Thyroid gland (tissue), 4 donors: ENCODE results near the gene GPR183. TPM values are rescaled to one million over a fixed set of nuclear protein-coding genes. Genes with fewer than 3 reads are reported as not detected.

Experiments
- DNase-seq, 2 donors: peaks; one replicate each; pipeline ENCODE4 v3.0.0-alpha.2; 2019
- H3K27ac ChIP-seq, 3 donors: fragments of 200-600 bp; sonication (generic); 1 replicate in 2 of 3; 2 replicates in 1 of 3; pipeline ENCODE4 v1.5.1; 2016 to 2019; ENCODE audit warnings: mild to moderate bottlenecking in 1 of 3, moderate library complexity in 1 of 3
- H3K27me3 ChIP-seq: fragments of 200-600 bp; sonication (generic); one replicate; pipeline ENCODE4 v1.5.1; 2019
- H3K36me3 ChIP-seq, 2 donors: fragments of 200-600 bp; sonication (generic); one replicate each; pipeline ENCODE4 v1.5.1; 2016 to 2019
- H3K4me1 ChIP-seq, 2 donors: fragments of 200-600 bp; sonication (generic); one replicate each; pipeline ENCODE4 v1.5.1; 2017 to 2019
- H3K4me3 ChIP-seq, 3 donors: fragments of 200-600 bp; sonication (generic); replicated peaks in 1 of 3; 1 replicate in 2 of 3; 2 replicates in 1 of 3; pipeline ENCODE4 v1.5.1; 2016; ENCODE audit warnings: mild to moderate bottlenecking in 1 of 3
- H3K9me3 ChIP-seq: fragments of 200-600 bp; sonication (generic); one replicate; pipeline ENCODE4 v1.5.1; 2017
- CTCF ChIP-seq, 6 experiments: fragments of 200-600 bp in 3 of 6; fragments of 450-650 bp in 3 of 6; sonication (generic) in 3 of 6; IDR thresholded peaks; one replicate each; pipeline ENCODE4 v1.5.1; 2016 to 2019; ENCODE audit warnings: antibody characterized with exemption in 6 of 6, mild to moderate bottlenecking in 2 of 6, inconsistent platforms in 1 of 6, moderate library complexity in 1 of 6
- POLR2A ChIP-seq, 2 donors: fragments of 450-650 bp; IDR thresholded peaks; one replicate each; pipeline ENCODE4 v1.6.1; 2017; ENCODE audit warnings: antibody characterized with exemption in 2 of 2, mild to moderate bottlenecking in 2 of 2, moderate library complexity in 1 of 2
- WGBS, 2 donors: methylation state at CpG; one replicate each; pipeline ENCODE4 v1.1.5; 2017; 5-methylcytosine and 5-hydroxymethylcytosine counted together
- intact Hi-C: fragments of 100-400 bp; cut with DNase I; formaldehyde crosslinking; loops from one replicate; pipeline ENCODE4 v1.15.1; 2023
- total RNA-seq, 4 donors: library from RNA; depleted of rRNA; stranded (reverse); fragments of >200 nt; gene quantifications; one replicate each; pipeline ENCODE4 v1.2.3, GENCODE V29; 2016

GPR183 gene
- total RNA-seq, 4 donors from 2014 or later: 2.5 to 9.7 (median 5.1) TPM

- no peak overlapping the region for H3K27ac ChIP-seq
- H3K4me3 ChIP-seq: no peak overlapping the region
- no peaks in the 10 kb centered on the region for H3K4me1 ChIP-seq
- TF ChIP-seq CTCF (IDR thresholded peaks at IDR 0.05): no peak
- WGBS, 2 donors: 83 to 88% methylated on average over 2 of the region's 2 CpGs
- intact Hi-C loops: no loop called here
- DNase-seq: no peak
- no peaks in the 10 kb centered on the region for H3K36me3 ChIP-seq
- no peaks in the 10 kb centered on the region for H3K27me3 ChIP-seq
- H3K9me3 ChIP-seq: no peaks in the 10 kb centered on the region
Observed at GRCh38 chr13:99327126-99327525, 19.9 kb upstream of the GPR183 start.

- no peaks in the 10 kb centered on the region for H3K9me3 ChIP-seq
- TF ChIP-seq CTCF (IDR thresholded peaks at IDR 0.05): no peak
- TF ChIP-seq POLR2A (IDR thresholded peaks at IDR 0.05): no peak
- H3K27ac ChIP-seq: no peak overlapping the region
- no peak for DNase-seq
- H3K27me3 ChIP-seq: no peaks in the 10 kb centered on the region
- H3K4me3 ChIP-seq: no peak overlapping the region
- H3K4me1 ChIP-seq: peaks cover 4% of the 10 kb centered on the region in 2 donors
- no peaks in the 10 kb centered on the region for H3K36me3 ChIP-seq
- intact Hi-C loops: no loop called here
Observed at GRCh38 chr13:99326012-99326411, 18.8 kb upstream of the GPR183 start.

- Histone ChIP-seq H3K36me3 (no peaks in the 10 kb centered on the region), H3K27ac (no peak overlapping the region), H3K4me1 (peaks cover 8 to 10% of the 10 kb centered on the region in 2 donors), H3K27me3 (no peaks in the 10 kb centered on the region), H3K9me3 (no peaks in the 10 kb centered on the region), H3K4me3 (no peak overlapping the region)
- WGBS, 2 donors: 94 to 95% methylated on average over 3 of the region's 3 CpGs
- DNase-seq: no peak
- intact Hi-C loops: no loop called here
- no peak for TF ChIP-seq CTCF (IDR thresholded peaks at IDR 0.05)
- no peak for TF ChIP-seq POLR2A (IDR thresholded peaks at IDR 0.05)
Observed at GRCh38 chr13:99323488-99323887, 16.3 kb upstream of the GPR183 start.

- WGBS, 2 donors: 80 to 85% methylated on average over 10 of the region's 10 CpGs
- Histone ChIP-seq H3K4me3 (no peak overlapping the region), H3K9me3 (no peaks in the 10 kb centered on the region), H3K4me1 (peaks cover 8 to 10% of the 10 kb centered on the region in 2 donors), H3K27me3 (no peaks in the 10 kb centered on the region), H3K36me3 (peaks cover 0 to 3% of the 10 kb centered on the region in 2 donors), H3K27ac (no peak overlapping the region)
- intact Hi-C loops: no loop called here
- DNase-seq: no peak
- TF ChIP-seq CTCF (IDR thresholded peaks at IDR 0.05) (no peak), POLR2A (IDR thresholded peaks at IDR 0.05) (no peak)
Observed at GRCh38 chr13:99322297-99323103, 15.3 kb upstream of the GPR183 start.

GRCh38 chr13:99321709-99322108, 14.5 kb upstream of the GPR183 start:
- Histone ChIP-seq H3K27ac (peak overlapping the region in 1 of 3 donors; percentile 10), H3K4me1 (peaks cover 8 to 10% of the 10 kb centered on the region in 2 donors), H3K4me3 (no peak overlapping the region), H3K36me3 (peaks cover 0 to 3% of the 10 kb centered on the region in 2 donors), H3K27me3 (no peaks in the 10 kb centered on the region), H3K9me3 (no peaks in the 10 kb centered on the region)
- TF ChIP-seq CTCF (IDR thresholded peaks at IDR 0.05): no peak
- no peak for TF ChIP-seq POLR2A (IDR thresholded peaks at IDR 0.05)
- intact Hi-C loops: no loop called here
- DNase-seq: no peak
